ENCODE measurements around the gene SAG.

SAG gene

DNA sequence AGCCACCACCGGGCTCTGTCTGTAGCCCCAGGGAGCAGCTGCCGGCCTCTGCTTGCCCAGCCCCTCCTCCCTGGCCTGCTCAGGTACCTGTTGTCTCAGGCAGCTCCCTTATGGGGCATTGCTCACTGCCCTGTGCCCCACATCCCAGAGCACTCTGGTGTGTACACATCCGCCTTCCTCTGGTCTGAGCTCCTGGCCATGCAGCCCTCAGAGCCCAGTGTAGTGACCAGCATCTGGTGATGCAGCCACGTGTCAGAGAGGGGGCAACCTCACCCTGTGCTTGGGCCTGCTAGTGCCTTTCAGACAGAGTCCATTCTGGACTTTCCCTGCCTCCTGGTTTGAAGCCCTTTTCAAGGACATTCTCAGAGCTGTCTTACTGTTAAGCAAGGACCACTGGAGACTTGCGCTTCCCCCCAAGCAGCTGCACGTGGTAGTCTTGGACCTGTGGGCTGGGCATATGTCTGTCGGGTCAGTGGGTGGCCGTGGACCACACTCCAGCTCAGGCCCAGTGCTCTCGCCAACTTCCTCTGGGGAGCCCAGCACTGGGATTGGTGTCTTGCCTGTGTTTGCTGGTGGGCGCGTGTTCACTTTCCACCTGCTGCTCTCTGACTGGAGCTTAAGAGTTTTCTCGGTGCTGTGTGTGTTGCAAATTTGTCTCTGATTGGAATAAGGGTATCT, 77.3 kb downstream of the SAG start:
- DNase-seq, result no peak

DNA sequence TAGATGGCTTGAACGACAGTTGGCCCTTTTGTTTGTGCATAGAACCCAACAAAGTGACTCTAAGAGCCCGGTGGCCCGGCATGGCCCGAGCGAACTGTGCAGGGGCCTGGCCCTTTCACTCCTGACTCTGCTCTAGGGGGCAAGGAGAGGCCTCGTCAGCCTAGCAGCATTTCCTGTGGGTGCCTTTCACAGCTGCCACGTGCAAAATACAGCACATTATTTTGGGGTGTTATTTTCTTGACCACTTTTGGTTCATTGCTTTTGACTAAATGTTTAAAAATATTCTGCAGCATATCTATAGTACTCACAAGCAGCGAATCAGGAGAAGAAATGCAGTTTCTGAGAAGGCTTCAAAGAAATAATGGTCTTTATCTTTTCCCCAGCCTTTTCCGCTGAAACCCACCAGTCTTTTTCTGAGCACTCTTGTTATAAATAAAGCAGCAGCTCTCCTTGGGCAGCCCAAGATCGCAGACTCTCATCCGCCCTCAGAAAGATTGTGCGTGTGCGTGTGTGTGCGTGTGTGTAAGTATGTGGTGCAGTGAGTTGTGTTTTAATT, 78.0 kb downstream of the SAG start:
- DNase-seq, result no peak

DNA sequence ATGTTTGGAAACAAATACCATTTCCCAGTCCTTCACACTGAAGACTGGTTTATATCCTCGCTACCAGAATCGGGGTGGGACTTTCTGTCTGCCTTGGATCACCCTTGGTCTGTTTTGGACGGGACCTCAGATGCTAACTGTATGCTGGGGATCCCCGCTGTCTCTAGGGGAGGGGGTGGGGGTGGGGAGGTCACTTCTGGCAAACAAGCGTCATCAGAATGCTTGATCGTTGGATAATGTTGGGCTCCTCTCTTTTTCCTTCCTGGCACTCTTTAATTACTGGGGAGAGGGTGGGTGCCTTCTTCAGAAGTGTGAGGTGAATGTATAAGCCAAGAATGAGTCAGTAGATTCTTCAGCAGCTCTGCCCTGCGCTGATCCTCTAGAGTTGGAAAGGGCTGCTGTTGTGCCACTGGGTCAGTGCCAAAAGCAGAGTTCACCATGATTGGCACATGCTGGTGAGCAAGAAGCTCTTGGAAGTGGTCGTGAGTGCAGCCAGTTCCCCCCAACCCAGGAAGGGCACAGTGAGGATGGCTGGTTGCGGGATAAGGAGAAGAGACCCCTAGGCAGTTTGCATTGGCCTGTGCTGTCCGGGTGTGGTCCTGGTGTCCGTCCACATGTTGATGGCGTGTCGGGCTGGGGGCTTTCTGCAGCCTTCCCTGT, 78.9 kb downstream of the SAG start:
- no peak for DNase-seq

DNA sequence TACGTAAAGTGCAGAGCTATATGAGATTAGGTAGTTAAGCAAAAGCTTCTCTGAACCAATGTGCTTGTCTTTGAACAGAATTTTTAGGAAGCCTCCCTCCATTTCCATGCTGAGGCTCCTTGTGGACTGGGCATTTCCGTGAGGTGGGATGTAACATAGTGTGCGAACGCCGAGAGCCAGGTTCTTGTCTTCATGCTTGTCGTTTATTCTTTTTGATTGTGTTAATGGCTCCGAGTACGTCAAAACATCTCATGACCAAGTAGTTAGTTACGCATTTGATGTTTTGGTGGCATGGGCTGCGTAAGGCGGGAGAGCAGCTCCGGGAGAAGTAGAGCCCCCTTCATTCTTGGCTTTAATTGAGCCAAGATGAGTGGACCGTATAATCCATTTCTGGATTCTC, 79.6 kb downstream of the SAG start:
- no peak for DNase-seq

DNA sequence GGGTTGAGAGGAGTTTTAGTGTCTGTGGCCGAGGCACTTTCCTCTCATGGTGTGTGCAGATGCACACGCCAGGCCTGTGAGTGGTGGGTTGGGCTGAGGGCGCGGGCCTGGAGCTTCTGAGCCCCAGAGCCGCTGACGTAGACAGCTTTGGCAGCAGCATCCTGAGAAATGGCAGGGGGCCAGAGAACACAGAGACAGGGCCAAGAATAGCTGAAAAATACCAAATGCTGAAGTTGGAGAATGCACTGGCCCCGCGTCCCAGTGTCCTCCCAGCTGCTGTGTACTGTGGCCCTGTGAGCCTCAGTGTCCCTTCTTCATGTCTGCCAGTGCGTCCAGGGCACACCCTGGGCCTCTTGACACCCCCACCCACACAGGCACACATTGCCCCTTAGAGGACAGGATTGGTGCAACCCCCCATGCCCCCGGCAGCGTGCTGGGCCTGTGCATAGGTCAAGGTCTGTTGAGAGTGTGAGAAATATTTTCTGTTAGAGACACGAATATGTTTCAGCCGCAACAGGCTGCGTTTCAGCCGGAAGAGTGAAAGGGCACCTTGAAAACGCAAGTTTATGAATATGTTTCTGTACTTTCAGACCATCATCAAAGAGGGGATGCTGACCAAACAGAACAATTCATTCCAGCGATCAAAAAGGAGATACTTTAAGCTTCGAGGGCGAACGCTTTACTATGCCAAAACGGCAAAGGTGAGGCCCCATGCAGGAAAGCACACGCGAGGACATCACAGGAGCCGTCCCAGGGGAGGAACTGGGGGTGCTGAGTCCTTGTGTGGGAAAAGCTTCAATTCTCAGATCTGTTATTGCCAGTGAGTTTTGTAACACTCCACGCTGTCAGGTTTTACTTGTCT, 80.3 kb downstream of the SAG start:
- DNase-seq, result no peak

DNA sequence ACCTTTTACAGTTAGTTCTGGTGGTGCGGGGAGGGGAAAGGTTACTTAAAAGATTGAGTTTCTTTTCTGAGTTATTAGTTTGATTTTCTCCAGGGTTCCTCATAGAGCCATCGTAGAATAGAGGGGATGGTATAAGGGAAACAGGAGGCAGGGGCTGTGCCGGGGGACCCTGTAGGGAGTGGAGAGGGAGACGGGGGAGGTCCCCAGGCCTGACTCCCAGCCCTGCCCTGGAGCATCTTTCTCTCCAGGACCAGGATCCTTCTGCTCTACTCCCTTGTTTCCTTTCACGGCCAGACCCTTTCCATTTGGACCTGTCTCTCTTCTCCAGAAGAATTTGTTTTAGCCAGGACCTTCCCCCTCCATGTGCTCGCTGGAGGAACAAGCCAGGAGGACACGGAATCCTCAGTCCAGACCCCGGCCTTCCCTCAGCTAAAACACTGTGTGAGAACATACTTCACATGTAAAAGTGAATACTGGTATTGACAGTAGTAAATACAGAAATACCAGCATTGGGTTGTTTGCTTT, 82.0 kb downstream of the SAG start:
- DNase-seq, result no peak

DNA sequence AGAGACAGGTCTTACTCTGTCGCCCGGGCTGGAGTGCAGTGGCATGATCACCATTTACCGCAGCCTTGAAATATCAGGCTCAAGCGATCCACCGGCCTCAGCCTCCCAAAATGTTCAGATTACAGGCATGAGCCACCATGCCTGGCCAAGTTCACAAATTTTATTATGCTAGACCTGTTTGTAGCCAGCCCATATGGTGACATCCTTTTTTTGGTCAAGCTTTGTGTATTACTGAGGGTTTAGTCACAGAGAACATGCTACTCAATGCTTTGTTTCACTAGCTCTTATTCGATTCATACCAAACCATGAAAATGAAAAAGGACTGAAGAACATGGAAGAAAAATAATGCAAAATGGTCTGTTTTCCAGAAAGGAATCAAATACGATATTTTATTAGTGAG, 88.1 kb downstream of the SAG start:
- DNase-seq, result no peak
